C1 segment of cervical spinal cord (tissue), 14 donors: Measurements from ENCODE around the gene H2BW1.
"Not testable (repeated sequence)": the region's sequence is repeated elsewhere in the genome, so short reads cannot be mapped to it uniquely, and the experiment has no call there.

Experiments used
- DNase-seq, 14 donors: peaks; one replicate each; lab custom pipeline; 2025; lab: John Stamatoyannopoulos, UW

The H2BW1 gene, protein sequence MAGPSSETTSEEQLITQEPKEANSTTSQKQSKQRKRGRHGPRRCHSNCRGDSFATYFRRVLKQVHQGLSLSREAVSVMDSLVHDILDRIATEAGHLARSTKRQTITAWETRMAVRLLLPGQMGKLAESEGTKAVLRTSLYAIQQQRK

DNA sequence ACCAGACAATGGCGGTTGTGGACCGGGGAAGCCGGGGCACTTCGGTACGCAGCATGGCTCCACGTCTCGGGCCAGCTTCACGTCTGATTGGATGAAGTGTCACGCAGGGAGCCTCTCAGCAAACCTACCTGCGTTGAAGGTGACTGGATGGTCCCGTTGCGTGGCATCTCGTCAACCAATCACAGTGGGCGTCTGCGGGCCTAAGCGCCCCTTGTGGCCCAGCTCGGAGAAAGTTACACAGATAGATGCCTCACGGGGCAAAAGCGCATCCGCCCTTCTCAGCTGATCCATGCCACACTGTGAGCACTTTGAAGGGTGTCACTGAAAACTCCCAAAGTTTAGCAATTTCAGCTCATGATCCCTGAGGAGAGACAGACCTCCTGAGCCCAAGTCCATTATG, at the start of gene H2BW1:
Gene H2BW1, minus strand, starts transcription at position 103 of the 400 bp plus-strand sequence. CDS start 132 bp downstream, outside the sequence.
- no peak for DNase-seq

DNA sequence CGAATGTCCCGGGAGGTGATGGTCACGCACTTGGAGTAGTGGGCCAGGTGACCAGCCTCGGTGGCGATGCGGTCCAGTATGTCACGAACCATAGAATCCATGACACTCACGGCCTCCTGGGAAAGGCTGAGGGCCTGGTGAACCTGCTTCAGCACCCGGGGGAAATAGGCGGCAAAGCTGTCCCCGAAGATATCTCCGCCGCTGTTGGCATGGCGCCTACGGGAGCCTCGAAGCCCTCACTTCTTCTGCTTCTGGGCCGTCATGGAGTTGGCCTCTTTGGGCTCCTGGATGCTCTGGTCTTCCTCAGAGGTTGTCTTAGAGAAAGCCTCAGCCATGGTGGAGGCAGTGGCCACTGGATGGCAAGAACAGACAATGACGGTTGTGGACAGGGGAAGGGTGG, 49.1 kb upstream of the H2BW1 start:
- not testable (repeated sequence) for DNase-seq

DNA sequence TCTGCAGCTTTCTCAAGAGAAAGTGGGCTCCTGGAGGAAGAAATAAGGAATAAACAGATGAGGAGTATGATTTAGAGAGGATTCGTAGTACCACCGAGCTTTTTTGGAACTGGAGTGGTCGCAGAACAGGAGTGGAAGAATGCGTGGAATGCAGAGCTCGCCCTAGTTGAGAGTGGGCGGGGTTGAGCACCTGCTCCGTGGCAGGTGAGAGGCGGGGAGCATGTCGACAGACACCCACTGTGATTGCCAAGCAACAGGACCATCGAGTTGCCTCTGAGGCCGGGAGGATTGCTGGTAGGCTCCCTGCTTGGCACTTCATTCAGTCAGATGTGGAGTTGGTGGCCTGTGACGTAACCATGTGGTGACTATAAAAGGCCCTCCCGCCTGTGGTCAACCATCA, 41.4 kb upstream of the H2BW1 start:
- not testable (repeated sequence) for DNase-seq

DNA sequence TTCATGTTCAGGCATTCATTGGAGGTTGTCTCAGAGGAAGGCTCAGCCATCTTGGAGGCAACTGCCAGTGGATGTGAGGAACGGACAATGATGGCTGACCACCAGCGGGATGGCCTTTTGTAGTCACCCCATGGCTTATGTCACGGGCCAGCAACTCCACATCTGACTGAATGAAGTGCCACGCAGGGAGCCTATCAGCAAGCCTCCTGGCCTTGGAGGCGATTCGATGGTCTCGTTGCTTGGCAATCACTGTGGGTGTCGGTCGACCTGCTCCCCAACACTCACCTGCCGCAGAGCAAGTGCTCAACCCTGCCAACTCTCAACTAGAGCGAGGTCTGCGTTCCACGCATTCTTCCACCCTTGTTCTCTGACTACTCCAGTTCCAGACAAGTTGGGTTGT, 33.7 kb upstream of the H2BW1 start:
- no peak for DNase-seq

DNA sequence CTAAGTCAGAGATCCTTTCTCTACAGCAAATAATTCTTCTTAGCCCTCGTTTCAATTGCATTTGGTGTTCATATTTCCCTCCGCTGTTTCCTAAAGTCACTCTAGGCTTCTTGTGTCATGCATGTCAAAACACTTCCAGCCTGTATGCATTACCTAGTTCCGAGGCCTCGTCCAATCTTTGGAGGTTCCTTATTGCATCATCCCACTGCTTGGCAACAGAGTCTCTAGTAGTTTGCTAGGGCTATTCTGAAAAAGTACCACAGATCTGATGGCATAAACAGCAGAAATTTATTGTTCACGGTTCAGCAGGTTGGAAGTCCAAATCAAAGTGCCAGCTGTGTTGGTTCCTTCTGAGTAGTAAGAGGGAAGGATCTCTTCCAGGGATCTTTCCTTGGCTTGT, 32.1 kb upstream of the H2BW1 start:
- DNase-seq: no peak

DNA sequence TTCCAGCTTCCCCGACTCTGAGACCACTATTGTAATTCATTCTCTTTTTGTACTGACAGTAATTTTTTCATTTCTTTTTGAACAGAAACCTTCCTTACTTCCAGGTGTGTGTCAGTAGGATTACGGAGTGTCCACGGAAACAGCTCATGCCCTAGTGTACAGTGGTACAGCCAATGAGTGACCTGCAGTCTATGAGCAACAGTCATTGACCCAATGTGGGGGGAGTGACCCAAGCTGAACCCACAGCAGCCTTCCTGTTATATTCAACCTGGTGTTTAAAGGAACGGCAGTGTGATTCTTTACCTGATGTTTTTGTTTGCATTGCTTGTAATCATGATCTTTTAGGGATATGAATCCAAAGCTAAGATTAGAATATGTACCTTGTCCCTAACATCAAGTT, 27.5 kb upstream of the H2BW1 start:
- no peak for DNase-seq

DNA sequence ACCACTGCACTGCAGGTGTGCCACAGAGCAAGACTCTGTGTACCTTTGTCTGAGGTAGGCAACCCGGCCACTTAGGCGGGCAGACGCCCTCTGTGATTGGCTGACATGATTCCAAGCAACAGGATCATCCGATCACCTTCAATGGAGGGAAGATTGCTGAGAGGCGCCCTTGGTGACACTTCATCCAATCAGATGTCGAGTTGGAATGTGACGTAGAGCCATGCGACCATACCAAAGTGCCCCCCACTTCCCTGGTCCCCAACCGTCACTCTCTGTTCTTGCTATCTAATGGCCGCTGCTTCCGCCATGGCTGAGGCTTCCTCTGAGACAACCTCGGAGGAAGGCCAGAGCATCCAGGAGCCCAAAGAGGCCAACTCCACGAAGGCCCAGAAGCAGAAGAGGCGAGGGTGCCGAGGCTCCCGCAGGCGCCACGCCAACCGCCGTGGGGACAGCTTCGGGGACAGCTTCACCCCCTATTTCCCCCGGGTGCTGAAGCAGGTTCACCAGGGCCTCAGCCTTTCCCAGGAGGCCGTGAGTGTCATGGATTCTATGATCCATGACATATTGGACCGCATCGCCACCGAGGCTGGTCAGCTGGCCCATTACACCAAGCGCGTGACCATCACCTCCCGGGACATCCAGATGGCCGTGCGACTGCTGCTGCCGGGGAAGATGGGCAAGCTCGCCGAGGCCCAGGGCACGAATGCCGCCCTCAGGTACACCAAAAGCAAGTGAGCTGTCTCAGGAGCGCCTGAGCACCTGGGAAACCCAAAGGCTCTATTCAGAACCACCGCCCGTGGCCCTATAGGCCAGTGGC, 26.4 kb upstream of the H2BW1 start, which contains the start of gene H2BW2:
Gene H2BW2, plus strand, starts transcription at position 268 of the 817 bp plus-strand sequence. Its CDS starts 39 bp downstream, at position 307.
- DNase-seq: no peak

DNA sequence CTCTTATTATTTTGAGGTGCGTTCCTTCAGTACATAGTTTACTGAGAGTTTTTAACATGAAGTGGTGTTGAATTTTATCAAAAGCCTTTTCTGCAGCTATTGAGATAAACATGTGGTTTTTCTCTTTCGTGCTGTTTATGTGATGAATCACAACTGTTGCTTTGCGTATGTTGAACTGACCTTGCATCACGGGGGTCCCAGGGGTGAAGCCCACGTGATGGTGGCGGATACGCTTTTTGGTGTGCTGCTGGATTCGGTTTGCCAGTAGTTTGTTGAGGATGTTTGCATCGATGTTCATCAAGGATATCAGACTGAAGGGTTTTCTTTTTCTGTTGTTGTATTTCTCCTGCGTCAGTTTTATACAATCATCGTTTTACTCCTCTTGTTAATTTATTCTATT, 4.6 kb upstream of the H2BW1 start:
- DNase-seq: no peak

DNA sequence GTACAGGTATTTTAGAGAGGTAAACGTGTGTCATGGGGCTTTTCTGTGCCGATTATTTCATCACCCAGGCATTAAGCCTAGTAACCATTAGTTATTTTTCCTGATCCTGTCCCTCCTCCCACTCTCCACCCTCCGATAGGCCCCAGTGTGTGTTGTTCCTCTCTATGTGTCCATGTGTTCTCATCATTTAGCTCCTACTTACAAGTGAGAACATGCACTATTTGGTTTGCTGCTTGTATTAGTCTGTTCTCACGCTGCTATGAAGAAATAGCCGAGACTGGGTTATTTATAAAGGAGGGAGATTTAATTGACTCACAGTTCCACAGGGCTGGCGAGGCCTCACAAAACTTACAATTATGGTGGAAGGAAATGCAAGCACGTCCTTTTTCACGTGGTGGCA, 2.1 kb upstream of the H2BW1 start:
- not testable (repeated sequence) for DNase-seq

DNA sequence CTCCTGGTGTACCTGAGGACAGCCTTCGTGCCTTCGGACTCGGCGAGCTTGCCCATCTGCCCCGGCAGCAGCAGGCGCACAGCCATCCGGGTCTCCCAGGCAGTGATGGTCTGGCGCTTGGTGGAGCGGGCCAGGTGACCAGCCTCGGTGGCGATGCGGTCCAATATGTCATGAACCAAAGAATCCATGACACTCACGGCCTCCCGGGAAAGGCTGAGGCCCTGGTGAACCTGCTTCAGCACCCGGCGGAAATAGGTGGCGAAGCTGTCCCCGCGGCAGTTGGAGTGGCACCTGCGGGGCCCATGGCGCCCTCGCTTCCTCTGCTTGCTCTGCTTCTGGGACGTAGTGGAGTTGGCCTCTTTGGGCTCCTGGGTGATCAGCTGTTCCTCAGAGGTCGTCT, 350 bp downstream of the H2BW1 start:
- DNase-seq: no peak

DNA sequence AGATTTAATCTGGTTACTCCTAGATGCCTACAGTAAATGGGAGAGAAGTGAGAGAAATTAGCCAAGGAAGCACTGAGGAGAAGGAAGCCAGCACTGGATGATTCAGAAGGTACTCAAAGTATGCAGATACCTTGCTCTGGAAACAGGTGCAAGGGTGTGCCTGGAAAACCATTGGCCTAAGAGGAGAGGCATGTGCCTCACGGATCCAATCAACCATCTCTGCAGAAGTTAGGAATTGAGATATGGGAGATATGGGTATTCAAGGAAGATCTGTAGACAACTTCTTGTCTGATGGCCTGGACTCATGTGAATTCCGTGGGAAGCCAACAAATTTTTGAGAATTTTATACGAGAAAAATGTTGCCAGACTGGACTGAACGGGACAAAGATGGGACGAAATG, 4.7 kb downstream of the H2BW1 start:
- no peak for DNase-seq

DNA sequence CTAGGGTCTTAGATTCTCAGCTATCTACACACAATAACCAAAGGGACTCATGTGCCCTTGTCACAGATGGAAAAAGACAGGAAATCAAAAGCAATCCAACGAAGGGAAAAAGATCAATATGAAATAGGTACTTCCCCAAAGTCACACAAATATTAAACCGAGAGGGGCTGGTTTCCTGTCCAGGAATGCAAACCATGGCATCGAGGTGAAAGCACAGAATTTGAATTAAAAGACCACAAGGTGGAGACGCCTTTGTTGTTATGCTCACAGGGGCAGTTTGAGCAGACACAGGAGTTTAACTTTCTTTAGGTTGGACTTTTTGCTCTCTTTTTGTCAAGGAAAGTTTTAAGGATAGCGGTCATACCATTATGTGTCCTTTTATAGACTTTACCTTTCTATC, 14.3 kb downstream of the H2BW1 start:
- no peak for DNase-seq

DNA sequence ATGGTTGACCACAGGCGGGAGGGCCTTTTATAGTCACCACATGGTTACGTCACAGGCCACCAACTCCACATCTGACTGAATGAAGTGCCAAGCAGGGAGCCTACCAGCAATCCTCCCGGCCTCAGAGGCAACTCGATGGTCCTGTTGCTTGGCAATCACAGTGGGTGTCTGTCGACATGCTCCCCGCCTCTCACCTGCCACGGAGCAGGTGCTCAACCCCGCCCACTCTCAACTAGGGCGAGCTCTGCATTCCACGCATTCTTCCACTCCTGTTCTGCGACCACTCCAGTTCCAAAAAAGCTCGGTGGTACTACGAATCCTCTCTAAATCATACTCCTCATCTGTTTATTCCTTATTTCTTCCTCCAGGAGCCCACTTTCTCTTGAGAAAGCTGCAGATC, 30.0 kb downstream of the H2BW1 start:
- DNase-seq: not testable (repeated sequence)

DNA sequence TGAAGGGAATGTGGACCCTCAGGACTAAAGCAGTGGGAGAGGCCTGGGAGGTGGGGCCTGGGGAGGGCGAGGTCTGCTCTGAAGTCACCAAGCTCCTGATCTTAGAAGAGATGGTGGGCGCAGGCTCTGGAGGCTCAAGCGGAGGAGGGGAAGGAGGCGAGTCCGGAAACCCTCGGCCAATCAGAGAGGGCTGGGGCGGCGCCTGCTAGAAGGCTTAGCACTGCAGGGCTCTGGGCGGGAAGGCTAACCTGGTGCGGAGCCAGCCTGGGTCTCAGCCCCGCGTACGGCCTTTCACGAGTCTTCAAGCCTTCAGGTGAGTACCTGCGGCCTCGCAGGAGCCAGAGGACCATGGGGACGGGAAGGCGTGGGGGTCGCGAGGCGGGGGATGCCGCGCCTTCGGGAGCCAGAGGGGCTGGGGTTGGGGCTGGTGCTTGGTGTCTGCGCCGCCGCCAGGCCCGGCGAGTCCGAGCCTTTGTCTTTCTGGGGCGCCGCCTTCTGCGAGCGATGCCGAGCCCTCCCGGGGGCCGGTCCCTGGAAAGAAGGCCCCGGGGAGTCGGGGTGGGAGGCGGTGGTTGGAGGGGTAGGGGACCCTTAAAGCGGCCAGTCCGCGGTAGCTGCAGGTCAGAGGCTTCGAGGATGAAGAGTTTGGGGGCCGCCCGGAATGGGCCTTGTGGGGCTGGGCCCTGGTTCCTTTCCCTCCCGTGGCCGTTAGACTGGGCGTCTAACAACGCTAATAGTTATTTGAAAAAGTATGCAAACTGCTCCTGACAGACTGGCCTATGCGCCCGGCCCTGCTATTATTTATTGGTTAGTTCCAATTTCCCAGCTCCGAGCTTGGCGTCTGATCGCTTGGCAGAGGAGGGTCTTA, 50.9 kb downstream of the H2BW1 start, which contains the start of gene TMSB15B:
Gene TMSB15B, plus strand, starts transcription at position 217 of the 868 bp plus-strand sequence.
- not testable (repeated sequence) for DNase-seq
